Activated T-cell treated with anti-CD3 and anti-CD28 coated beads, Interleukin-2, amount 50 U/mL, for 4 hours (primary cell): Measurements from ENCODE around the gene AFG3L2. TPM values are rescaled to one million over a fixed set of nuclear protein-coding genes. Genes with fewer than 3 reads are reported as not detected.
A peak's percentile ranks its signal among the peaks of the same experiment; 100 is the strongest.

ENCODE experiments used
- ATAC-seq, 2 donors: fragments of 200-7000 bp; cut with Tn5 transposase; one replicate each; pipeline ENCODE4 v1.10.0; 2021
- DNase-seq: peaks from one replicate; pipeline ENCODE4 v3.0.0-alpha.2; 2020
- H3K27me3 Mint-ChIP-seq: one replicate; pipeline ENCODE4 v1.8.0; 2021; ENCODE audit warnings: low read depth, mixed read lengths
- H3K36me3 Mint-ChIP-seq: one replicate; pipeline ENCODE4 v1.8.0; 2022; ENCODE audit warnings: mixed read lengths; ENCODE audit not compliant: insufficient read depth
- H3K4me1 Mint-ChIP-seq: one replicate; pipeline ENCODE4 v1.8.0; 2021; ENCODE audit warnings: low read depth, mixed read lengths
- H3K4me3 Mint-ChIP-seq: one replicate; pipeline ENCODE4 v1.8.0; 2021; ENCODE audit warnings: mild to moderate bottlenecking, moderate library complexity, mixed read lengths
- H3K9me3 Mint-ChIP-seq: one replicate; pipeline ENCODE4 v1.8.0; 2021; ENCODE audit warnings: mixed read lengths
- total RNA-seq, 3 donors: library from RNA; stranded (reverse); gene quantifications; one replicate each; pipeline ENCODE4 v1.2.1, GENCODE V29; 2021

AFG3L2 gene
- total RNA-seq, 3 donors from 2014 or later = 78.7 to 93.5 (median 88.3) TPM

DNA sequence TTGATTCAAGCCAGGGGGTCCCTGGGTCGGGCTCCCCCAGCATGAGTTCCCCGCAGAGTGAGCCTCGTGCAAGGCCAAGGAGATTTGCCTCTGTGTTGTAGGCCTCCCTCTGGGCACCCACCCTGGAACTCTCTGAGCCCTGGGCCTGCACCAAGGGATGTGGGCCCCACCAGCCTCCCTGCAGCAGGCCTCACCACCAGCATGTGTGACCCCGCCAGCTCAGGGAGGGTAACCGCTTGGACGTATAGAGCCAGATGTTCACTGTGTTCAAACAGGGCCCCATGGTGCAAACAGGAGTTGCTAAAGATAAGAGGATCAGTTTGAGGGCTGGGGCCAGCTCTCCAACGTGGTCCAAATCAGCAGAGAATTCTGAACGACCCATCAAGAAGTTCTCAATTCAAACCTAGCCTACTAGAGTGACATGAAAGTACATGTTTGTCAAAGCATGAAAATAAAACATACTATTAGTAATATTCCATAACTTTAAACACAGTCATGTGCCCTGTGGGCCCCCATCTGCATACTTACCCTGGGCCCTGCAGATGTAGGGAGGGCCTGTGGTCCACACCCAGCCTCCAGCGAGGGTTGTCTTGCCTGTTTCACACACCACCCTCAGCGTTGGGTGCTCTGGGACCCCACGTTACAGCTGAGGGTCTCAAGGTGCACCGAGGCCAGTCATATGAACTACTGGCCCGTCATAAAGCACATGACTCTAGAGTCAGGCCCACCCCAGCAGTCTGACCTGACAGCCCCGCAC is 74.5 kb downstream of the AFG3L2 start:
- H3K27me3 Mint-ChIP-seq = peaks cover 33% of the 10 kb centered on the region
- H3K36me3 Mint-ChIP-seq = no peaks in the 10 kb centered on the region
- peaks cover 11% of the 10 kb centered on the region for H3K4me1 Mint-ChIP-seq
- ATAC-seq (no peak), DNase-seq (no peak)
- H3K4me3 Mint-ChIP-seq = no peak overlapping the region
- H3K9me3 Mint-ChIP-seq = no peaks in the 10 kb centered on the region

DNA sequence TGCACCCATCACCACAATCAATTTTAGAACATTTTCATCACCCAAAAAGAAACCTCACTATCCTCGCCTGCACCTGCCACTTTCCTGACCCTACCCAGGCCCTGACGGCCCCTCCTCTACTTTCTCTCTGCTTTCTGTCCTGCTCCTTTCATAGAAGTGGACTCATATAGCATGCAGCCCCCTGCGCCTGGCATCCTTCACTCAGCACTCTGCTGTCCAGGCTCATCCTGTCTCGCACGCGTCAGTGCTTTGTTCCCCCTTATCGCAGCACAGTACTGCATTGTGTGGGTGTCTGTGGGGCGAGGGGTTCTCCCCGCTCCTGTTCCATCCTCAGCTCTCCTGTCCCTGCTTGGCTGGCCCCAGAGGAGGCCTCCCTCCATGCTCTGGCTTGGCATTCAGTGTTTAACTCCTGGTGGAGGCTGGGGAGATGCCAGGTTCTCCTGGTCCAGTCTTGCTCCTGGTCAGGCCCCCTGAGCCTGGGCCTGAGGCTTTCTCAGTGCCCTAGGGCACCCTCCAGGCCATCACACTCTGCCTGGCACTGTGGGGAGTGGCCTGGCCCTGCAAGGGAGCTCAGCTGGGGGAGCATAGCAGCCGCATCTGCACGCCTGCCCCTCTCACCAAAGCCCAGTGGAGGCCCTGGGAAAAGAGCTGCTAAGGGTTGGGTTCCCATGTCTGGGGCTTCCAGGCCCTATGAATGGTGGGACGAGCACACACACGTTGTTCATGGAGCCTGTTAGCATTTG is 75.6 kb downstream of the AFG3L2 start:
- no peaks in the 10 kb centered on the region for H3K9me3 Mint-ChIP-seq
- no peaks in the 10 kb centered on the region for H3K4me1 Mint-ChIP-seq
- H3K4me3 Mint-ChIP-seq = no peak overlapping the region
- no peaks in the 10 kb centered on the region for H3K36me3 Mint-ChIP-seq
- DNase-seq (no peak), ATAC-seq (no peak)
- H3K27me3 Mint-ChIP-seq = peaks cover 23% of the 10 kb centered on the region

DNA sequence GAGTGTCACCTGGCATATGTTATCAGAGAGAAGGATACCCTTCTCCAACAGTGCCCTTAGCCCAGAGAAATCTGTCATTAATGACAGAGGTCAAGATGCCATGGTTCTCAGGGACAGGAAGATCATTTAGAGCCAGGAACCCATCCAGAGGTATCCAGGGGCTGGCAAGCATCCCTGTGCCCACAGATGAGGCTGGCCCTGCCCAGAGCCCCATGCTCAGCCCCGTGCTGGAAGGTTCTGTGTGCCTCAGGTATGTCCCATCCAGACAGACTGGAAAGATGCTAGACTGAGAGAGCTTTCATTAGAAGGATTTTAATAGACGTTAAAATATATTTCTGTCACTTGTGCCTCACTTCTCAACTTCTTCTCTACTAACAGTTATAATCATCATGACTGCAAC is 77.2 kb downstream of the AFG3L2 start:
- Mint-ChIP-seq H3K27me3 (peaks cover 11% of the 10 kb centered on the region), H3K4me1 (no peaks in the 10 kb centered on the region), H3K4me3 (no peak overlapping the region), H3K9me3 (no peaks in the 10 kb centered on the region), H3K36me3 (no peaks in the 10 kb centered on the region)
- DNase-seq (no peak), ATAC-seq (no peak)

DNA sequence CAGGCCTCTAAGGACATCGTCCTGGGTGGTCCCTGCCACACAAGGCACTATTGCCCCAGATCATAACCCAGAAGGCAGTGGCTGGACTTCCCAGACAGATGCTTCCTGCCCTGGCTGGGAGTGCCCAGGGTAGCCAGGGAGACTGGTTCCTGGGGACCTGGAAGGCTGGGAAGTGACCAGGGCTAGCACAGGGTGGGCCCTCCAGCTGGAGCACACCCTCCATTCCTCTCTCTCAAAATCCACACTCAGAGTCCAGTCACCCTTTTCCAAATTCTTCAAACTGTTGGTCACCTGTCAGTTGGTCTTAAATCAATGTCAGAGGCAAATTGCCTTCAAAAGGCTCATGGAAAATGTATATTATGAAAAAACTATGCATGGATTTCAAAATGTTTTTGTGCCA is 80.6 kb downstream of the AFG3L2 start:
- H3K36me3 Mint-ChIP-seq = no peaks in the 10 kb centered on the region
- H3K4me3 Mint-ChIP-seq = no peak overlapping the region
- no peaks in the 10 kb centered on the region for H3K9me3 Mint-ChIP-seq
- peaks cover 15% of the 10 kb centered on the region for H3K27me3 Mint-ChIP-seq
- ATAC-seq (no peak), DNase-seq (no peak)
- H3K4me1 Mint-ChIP-seq = no peaks in the 10 kb centered on the region

DNA sequence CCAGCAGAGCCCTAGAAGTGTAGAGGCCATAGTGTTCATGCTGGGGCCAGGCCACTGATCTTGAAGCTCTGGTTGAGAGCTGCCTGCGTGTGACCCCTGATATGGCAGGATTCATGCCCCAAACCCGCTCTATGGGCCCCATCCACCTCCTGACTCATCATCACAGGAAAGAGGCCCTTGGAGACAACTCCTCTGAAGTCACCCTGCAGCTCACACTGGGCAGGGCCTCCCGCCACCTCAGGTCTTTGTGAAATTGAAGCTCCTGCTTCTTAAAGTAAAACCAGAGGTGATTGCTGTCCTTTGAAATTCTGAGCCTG is 81.0 kb downstream of the AFG3L2 start:
- Mint-ChIP-seq H3K4me1 (no peaks in the 10 kb centered on the region), H3K9me3 (no peaks in the 10 kb centered on the region), H3K27me3 (peaks cover 17% of the 10 kb centered on the region), H3K4me3 (no peak overlapping the region), H3K36me3 (no peaks in the 10 kb centered on the region)
- ATAC-seq (no peak), DNase-seq (no peak)

DNA sequence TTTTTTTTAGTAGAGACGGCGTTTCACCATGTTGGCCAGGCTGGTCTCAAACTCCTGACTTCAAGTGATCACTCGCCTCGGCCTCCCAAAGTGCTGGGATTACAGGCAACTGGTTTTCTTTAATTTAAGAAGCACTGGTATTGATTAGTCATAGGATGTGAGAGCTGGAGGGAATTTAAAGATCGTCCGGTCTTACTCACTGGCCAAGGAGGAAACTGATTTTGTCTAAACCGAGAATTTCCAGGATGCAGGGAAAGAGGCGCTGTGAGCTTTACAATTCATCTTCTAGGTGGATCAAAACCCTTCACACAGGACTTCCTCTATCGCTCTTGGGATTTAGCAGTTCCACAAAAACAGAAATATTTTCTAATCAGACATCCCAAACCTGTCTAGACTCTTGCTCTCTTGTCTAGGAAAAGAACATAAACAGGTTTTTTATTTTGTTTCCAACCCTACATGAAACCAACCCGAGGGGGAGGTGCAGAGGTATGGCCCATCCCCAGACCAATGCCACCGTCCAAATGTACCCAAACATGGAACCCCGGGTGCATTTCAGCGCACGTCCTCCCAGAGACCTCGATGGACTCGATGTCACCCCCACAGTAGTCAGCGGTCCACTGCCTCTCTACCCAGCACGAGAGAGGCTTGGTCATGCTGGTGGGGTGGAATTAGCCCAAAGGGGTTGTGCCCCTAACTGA is 81.5 kb downstream of the AFG3L2 start:
- Mint-ChIP-seq H3K27me3 (peaks cover 17% of the 10 kb centered on the region), H3K4me1 (no peaks in the 10 kb centered on the region), H3K9me3 (no peaks in the 10 kb centered on the region), H3K36me3 (no peaks in the 10 kb centered on the region), H3K4me3 (no peak overlapping the region)
- DNase-seq (no peak), ATAC-seq (no peak)

DNA sequence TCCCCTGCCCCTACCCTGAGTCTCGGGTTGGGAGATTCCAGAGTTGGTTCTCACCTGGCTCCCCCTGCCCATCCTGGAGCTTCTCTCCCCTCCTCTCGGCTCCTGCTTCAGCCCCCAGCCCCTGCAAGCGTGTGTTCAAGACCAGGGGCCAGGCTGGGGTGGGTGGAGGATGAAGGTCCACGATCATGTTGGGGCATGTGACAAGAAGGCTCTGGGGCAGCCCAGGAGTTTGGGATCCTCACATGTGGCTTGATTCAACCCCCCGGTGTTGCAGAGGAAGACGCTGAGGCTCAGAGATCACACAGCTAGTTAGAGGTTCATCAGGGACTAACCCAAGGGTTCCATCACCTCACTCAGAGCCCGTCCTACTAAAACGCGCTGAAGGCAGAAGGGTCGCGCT is 83.2 kb downstream of the AFG3L2 start:
- H3K4me1 Mint-ChIP-seq = no peaks in the 10 kb centered on the region
- no peaks in the 10 kb centered on the region for H3K36me3 Mint-ChIP-seq
- H3K4me3 Mint-ChIP-seq = no peak overlapping the region
- DNase-seq (no peak), ATAC-seq (no peak)
- H3K9me3 Mint-ChIP-seq = no peaks in the 10 kb centered on the region
- peaks cover 30% of the 10 kb centered on the region for H3K27me3 Mint-ChIP-seq

DNA sequence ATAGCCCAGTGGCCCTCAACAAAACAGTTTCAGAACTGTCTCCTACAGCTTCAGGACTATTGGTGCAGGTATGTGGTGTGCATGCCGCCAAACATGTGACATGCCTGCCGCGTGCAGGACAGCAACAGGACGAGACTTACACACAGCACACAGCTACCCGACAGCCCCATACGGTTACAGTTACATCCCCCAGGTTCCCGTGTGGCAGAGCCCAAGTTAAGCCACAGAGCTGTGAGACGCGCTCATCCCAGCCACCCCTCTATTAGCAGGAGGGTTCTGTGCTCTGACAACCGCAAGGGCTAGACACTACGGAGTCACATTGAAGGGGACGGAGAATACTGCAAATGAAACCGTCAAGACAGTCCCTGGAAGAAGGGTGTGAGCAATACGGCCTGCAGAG is 85.3 kb downstream of the AFG3L2 start:
- ATAC-seq (no peak), DNase-seq (no peak)
- Mint-ChIP-seq H3K36me3 (no peaks in the 10 kb centered on the region), H3K9me3 (no peaks in the 10 kb centered on the region), H3K27me3 (peaks cover 45% of the 10 kb centered on the region), H3K4me1 (peaks cover 2% of the 10 kb centered on the region), H3K4me3 (no peak overlapping the region)

DNA sequence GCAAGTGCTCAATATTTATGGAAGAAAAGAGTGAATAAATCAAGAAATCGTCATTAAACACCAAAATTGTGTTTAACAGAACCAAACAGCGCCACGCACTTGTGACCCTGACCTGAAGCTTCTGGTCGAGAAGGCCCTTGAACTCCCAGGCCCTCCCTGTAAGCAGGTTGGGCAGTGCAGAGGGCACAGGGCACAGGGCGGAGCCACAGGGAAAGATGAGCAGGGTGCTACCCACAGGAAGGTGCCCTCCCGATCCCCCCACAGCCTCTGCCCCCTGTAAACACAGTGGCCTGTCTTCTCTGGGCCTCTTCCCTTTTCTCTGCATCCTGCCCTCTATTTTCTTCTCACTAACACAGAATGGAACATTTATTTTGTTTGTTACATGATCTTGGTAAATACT is 85.9 kb downstream of the AFG3L2 start:
- Mint-ChIP-seq H3K4me1 (peaks cover 2% of the 10 kb centered on the region), H3K36me3 (no peaks in the 10 kb centered on the region), H3K9me3 (no peaks in the 10 kb centered on the region), H3K27me3 (peaks cover 45% of the 10 kb centered on the region), H3K4me3 (no peak overlapping the region)
- ATAC-seq (no peak), DNase-seq (no peak)

DNA sequence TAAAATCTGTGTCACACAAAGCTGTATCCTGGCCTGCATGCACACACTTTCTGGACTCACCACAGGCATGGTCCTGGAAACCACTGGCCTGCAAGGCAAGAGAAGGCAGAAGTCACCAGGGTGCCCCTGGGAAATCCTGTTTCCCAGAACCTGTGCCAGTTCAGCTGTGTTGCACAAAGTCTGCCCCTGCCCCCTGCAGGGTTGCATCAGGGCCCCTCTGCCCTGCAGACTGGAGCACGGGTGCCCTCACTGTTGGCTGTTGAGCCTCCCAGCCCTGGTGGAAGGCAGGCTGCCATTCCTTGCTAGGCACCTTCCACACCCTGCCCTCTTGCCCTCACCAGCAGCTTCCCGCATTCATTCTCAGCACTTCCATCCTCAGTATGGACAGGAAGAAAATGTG is 86.9 kb downstream of the AFG3L2 start:
- ATAC-seq (no peak), DNase-seq (no peak)
- Mint-ChIP-seq H3K36me3 (no peaks in the 10 kb centered on the region), H3K4me3 (no peak overlapping the region), H3K9me3 (no peaks in the 10 kb centered on the region), H3K27me3 (peaks cover 44% of the 10 kb centered on the region), H3K4me1 (peaks cover 2% of the 10 kb centered on the region)

DNA sequence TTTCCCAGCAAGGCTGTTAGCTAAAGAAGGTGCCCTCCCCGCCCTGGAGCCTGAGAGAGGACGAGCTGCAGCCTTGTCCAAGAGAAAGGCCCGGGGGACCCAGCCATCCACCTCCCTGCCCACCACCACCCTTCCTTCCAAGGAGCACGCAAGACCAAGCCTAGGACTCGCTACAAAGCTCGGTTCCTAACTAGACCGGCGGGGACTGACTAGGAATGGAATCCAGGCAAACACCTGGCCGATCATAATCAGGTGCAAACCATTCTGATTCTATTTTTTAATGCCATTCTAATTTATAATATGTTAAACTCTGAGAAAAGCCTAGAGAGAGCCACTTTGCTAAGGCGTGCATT is 88.6 kb downstream of the AFG3L2 start:
- Mint-ChIP-seq H3K4me1 (peaks cover 2% of the 10 kb centered on the region), H3K9me3 (no peaks in the 10 kb centered on the region), H3K4me3 (no peak overlapping the region), H3K27me3 (peaks cover 43% of the 10 kb centered on the region), H3K36me3 (no peaks in the 10 kb centered on the region)
- no peak for DNase-seq
- ATAC-seq = no peak

DNA sequence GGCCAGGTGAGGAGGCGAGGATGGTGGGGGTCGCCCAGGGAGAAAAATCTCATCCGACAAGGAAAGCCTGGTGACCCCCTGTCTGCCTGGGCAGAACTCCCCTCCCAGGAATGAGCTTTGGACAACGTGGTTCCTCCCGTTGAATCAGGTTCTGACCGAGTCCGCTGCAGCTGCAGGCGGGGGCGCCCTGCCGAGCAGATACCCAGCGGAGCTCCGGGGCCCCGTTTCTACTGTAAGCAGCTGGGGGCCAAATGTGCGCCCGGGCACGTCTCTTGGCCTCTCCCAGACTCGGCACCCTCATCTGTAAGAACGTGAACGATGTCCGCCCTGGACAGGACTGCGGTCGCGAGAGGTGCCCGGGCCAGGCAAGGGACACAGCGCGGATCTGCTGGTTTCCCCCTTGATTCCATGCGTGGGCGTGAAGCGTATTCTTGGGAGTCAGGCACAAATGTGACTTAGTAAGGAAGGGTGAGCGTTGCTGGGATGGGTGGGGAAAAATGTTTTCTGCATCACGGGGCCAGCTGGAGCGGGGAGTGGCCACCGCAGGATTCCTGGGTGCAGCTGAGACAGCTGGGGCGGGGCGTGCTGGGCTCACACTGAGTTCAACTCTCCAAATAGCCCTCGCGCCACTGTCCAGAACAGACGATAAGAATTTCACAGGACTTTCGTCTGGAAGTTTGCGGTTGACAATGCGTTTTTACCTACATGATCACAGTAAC is 89.2 kb downstream of the AFG3L2 start:
- no peak for DNase-seq
- Mint-ChIP-seq H3K4me3 (no peak overlapping the region), H3K9me3 (no peaks in the 10 kb centered on the region), H3K27me3 (peaks cover 43% of the 10 kb centered on the region), H3K36me3 (no peaks in the 10 kb centered on the region), H3K4me1 (peaks cover 2% of the 10 kb centered on the region)
- peak in 1 of 2 donors; percentile 18 for ATAC-seq

DNA sequence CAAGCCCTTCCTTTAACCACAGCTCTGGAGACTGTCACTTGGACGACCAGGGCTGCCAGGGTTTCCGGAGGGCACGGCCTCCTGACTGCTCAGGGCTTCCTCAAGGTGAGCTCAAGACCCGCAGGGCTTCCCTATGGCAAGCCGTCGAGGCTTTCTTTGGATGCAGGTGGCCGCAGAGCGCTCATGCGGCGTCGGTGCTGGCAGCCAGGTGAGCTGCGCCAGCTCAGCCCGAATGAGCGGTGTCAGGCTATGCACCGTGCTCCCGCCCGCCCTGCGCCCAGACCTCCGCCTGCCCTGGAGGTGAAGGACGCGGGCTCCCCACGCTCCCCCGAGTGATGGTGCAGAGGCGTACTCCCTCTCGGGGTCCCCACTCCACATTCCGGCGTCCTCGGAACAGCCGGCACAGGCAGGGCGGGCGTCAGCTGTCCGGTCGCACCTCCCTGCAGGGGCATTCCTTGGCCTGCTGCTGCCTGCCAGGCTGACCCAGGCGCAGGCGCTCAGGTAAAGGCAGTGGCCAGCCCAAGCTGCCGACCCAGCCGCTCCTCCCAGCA is 89.8 kb downstream of the AFG3L2 start:
- Mint-ChIP-seq H3K36me3 (no peaks in the 10 kb centered on the region), H3K27me3 (peaks cover 43% of the 10 kb centered on the region), H3K9me3 (no peaks in the 10 kb centered on the region), H3K4me3 (no peak overlapping the region), H3K4me1 (peaks cover 2% of the 10 kb centered on the region)
- DNase-seq = no peak
- no peak for ATAC-seq

DNA sequence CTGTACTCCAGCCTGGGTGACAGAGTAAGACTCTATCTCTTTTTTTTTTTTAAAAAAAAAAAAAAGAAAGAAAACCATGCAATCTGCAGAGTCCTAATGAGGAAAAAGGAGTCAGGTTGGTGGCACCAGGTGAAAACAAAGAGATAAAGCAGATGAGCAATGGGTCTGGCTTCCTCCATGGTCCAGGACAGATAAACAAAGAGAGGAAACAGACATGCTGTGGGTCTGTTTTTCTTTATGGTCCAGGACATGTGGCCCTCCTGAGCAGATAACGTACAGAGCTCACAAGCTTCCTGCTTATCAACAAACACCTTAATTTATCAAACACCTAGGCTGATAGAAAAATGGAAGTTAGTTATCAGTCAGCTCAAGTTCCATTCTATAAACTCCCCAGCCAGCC is 93.4 kb downstream of the AFG3L2 start:
- Mint-ChIP-seq H3K4me3 (no peak overlapping the region), H3K27me3 (peaks cover 23% of the 10 kb centered on the region), H3K9me3 (no peaks in the 10 kb centered on the region), H3K36me3 (no peaks in the 10 kb centered on the region), H3K4me1 (peaks cover 2% of the 10 kb centered on the region)
- ATAC-seq = no peak
- no peak for DNase-seq
